Myocyte (in vitro differentiated cells): Measurements from ENCODE around the gene F2R. TPM values are rescaled to one million over a fixed set of nuclear protein-coding genes. Genes with fewer than 3 reads are reported as not detected.
"Not testable (repeated sequence)": the region's sequence is repeated elsewhere in the genome, so short reads cannot be mapped to it uniquely, and the experiment has no call there.

Source experiments
- DNase-seq: peaks from one replicate; pipeline ENCODE4 v3.0.0-alpha.2; 2012; ENCODE audit warnings: low read depth
- polyA plus RNA-seq: library from polyadenylated mRNA; unstranded; fragments of >200 nt; gene quantifications from one replicate; pipeline ENCODE4 v1.2.1, GENCODE V29; 2012; ENCODE audit warnings: missing spikeins
- total RNA-seq: library from RNA; depleted of rRNA; stranded (reverse); fragments of >200 nt; gene quantifications from 2 replicates; pipeline ENCODE4 v1.2.3, GENCODE V29; 2014

F2R gene
- total RNA-seq, result 9.0 and 10.1 TPM in 2 replicates
- 101 TPM for polyA plus RNA-seq

GRCh38 chr5:76715736-76716455 is at the start of gene F2R:
TSS of gene F2R (plus strand) at chr5:76716126. CDS start at chr5:76716308, 182 bp downstream.
- peak; percentile 64 for DNase-seq

- no peak for DNase-seq
Observed at GRCh38 chr5:76667495-76667894, 48.4 kb upstream of the F2R start.

- no peak for DNase-seq
Observed at GRCh38 chr5:76669245-76669644, 46.7 kb upstream of the F2R start.

GRCh38 chr5:76670508-76670907 is 45.4 kb upstream of the F2R start:
- no peak for DNase-seq

GRCh38 chr5:76672242-76672641 is 43.7 kb upstream of the F2R start:
- no peak for DNase-seq

GRCh38 chr5:76673125-76673524 is 42.8 kb upstream of the F2R start:
- no peak for DNase-seq

GRCh38 chr5:76674330-76675066 is 41.4 kb upstream of the F2R start:
- no peak for DNase-seq

GRCh38 chr5:76675364-76675763 is 40.6 kb upstream of the F2R start:
- no peak for DNase-seq

GRCh38 chr5:76677849-76678472 is 38.0 kb upstream of the F2R start:
- no peak for DNase-seq

GRCh38 chr5:76679231-76679630 is 36.7 kb upstream of the F2R start:
- DNase-seq, result no peak

- DNase-seq, result not testable (repeated sequence)
Observed at GRCh38 chr5:76680826-76681225, 35.1 kb upstream of the F2R start.

GRCh38 chr5:76681287-76681686 is 34.6 kb upstream of the F2R start:
- no peak for DNase-seq

GRCh38 chr5:76682387-76682786 is 33.5 kb upstream of the F2R start:
- no peak for DNase-seq

GRCh38 chr5:76683816-76684731 is 31.9 kb upstream of the F2R start:
- no peak for DNase-seq

GRCh38 chr5:76684756-76685519 is 31.0 kb upstream of the F2R start:
- no peak for DNase-seq

GRCh38 chr5:76685704-76686103 is 30.2 kb upstream of the F2R start:
- no peak for DNase-seq

GRCh38 chr5:76688212-76688611 is 27.7 kb upstream of the F2R start:
- no peak for DNase-seq

GRCh38 chr5:76688836-76689235 is 27.1 kb upstream of the F2R start:
- DNase-seq, result no peak

- peak; percentile 44 for DNase-seq
Observed at GRCh38 chr5:76689321-76690036, 26.4 kb upstream of the F2R start.
